Kidney epithelial cell (primary cell): ENCODE results near the gene ZNF619. TPM values are rescaled to one million over a fixed set of nuclear protein-coding genes. Genes with fewer than 3 reads are reported as not detected.

Experiments used
- DNase-seq: peaks from one replicate; pipeline ENCODE4 v3.0.0-alpha.2; 2010; ENCODE audit warnings: low read depth
- H3K27me3 ChIP-seq: 2 replicates; pipeline ENCODE4 v1.6.0; 2011; ENCODE audit warnings: low read length; ENCODE audit not compliant: control insufficient read depth, insufficient read depth
- H3K36me3 ChIP-seq: 2 replicates; pipeline ENCODE4 v1.5.1; 2011; ENCODE audit warnings: low read length; ENCODE audit not compliant: control insufficient read depth, insufficient read depth
- H3K4me3 ChIP-seq: 2 replicates; pipeline ENCODE4 v1.5.1; 2011; ENCODE audit warnings: low read depth, mild to moderate bottlenecking, control low read depth, low read length
- total RNA-seq: library from RNA; depleted of rRNA; stranded (reverse); fragments of >200 nt; gene quantifications from 2 replicates; pipeline ENCODE4 v1.2.3, GENCODE V29; 2015
- TF ChIP-seq, protein P1 (sequence below): IDR thresholded peaks from 2 replicates; pipeline ENCODE4 v1.5.1; 2011; ENCODE audit warnings: mild to moderate bottlenecking, moderate library complexity, low read length, control low read depth, inconsistent platforms; ENCODE audit not compliant: insufficient read depth, poor library complexity, severe bottlenecking

Gene ZNF619
- total RNA-seq, 1 donor from 2014 or later = 4.3 TPM

DNA sequence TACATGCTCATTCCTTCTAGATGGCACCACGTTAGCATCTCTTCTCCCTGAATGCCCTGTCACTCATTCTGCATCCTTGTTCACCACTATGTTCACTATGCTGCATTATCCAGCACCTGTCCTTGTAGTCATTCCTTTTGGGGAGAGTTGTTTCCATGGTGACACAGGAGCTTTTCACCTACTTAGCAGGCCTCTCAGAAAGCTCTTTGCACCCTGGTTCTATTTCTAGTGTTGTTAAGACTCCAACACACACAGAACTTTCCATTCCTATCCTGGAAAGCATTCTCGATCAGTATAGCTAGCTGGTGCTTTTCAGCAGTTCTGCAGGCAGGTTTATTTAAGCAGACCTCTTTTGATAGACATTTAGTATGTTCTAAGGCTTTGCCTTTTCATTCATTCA, 26.5 kb upstream of the ZNF619 start:
- Histone ChIP-seq H3K4me3 (no peak overlapping the region), H3K36me3 (no peaks in the 10 kb centered on the region), H3K27me3 (no peaks in the 10 kb centered on the region)
- TF ChIP-seq, protein P1, sequence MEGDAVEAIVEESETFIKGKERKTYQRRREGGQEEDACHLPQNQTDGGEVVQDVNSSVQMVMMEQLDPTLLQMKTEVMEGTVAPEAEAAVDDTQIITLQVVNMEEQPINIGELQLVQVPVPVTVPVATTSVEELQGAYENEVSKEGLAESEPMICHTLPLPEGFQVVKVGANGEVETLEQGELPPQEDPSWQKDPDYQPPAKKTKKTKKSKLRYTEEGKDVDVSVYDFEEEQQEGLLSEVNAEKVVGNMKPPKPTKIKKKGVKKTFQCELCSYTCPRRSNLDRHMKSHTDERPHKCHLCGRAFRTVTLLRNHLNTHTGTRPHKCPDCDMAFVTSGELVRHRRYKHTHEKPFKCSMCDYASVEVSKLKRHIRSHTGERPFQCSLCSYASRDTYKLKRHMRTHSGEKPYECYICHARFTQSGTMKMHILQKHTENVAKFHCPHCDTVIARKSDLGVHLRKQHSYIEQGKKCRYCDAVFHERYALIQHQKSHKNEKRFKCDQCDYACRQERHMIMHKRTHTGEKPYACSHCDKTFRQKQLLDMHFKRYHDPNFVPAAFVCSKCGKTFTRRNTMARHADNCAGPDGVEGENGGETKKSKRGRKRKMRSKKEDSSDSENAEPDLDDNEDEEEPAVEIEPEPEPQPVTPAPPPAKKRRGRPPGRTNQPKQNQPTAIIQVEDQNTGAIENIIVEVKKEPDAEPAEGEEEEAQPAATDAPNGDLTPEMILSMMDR = no peak
- DNase-seq = no peak

DNA sequence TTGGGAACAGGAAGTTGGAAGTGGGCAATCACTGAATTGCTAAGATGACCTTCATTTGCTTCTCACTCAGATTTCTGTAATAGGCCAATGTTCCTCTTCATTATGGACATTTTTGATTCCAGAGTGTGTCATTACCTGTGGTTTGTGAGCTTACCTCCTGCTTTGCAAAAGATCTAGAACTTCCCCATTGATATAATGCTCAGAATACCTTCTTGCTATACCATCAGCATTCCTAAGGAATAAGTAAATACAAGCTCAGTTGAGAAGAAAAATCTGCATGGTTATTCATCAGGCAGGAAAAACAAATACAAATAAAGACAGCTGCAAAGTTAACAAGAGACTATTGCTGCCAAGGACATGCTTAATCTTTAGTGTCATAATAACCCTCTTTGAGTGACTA, 25.4 kb upstream of the ZNF619 start:
- H3K36me3 ChIP-seq = no peaks in the 10 kb centered on the region
- no peak for DNase-seq
- TF ChIP-seq, protein P1 = no peak
- no peaks in the 10 kb centered on the region for H3K27me3 ChIP-seq
- no peak overlapping the region for H3K4me3 ChIP-seq

DNA sequence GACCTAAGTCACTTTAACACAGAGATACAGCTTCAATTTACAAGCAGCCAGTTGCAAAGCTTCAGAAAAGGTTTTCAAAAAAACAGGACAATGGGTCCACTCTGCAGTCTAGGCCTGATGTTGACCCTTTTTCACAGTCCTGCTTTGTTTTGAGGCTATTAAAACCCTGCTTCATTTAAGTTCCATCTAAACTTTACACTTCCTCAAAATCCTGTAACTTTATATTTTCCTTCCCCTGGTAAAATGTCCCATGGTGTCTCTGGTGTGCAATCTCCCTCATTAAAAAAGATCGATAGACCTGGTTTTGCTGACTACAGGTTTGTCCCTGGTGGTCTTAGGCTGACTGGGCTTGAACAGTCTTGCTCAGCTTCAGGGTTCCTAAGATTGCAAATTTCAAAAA, 24.9 kb upstream of the ZNF619 start:
- Histone ChIP-seq H3K36me3 (no peaks in the 10 kb centered on the region), H3K4me3 (peak overlapping the region; percentile 87), H3K27me3 (no peaks in the 10 kb centered on the region)
- DNase-seq = no peak
- TF ChIP-seq, protein P1 = no peak

DNA sequence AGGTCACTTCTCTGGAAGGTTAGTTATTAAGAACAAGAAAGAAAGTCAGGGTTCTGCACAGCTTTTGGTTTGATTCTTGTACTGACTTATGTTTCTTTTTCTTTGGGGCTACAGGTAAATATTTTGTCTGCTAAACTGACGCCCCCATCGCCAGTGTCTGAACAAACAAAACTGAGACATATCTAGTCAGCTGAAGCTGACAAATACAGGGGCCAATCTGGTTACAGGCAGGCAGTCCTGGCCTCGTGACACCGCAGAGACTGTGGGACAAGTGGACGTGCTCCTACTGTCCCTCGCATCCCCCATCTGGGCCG, 24.4 kb upstream of the ZNF619 start:
- no peak for DNase-seq
- TF ChIP-seq, protein P1 = no peak
- Histone ChIP-seq H3K4me3 (peak overlapping the region; percentile 87), H3K36me3 (no peaks in the 10 kb centered on the region), H3K27me3 (no peaks in the 10 kb centered on the region)

DNA sequence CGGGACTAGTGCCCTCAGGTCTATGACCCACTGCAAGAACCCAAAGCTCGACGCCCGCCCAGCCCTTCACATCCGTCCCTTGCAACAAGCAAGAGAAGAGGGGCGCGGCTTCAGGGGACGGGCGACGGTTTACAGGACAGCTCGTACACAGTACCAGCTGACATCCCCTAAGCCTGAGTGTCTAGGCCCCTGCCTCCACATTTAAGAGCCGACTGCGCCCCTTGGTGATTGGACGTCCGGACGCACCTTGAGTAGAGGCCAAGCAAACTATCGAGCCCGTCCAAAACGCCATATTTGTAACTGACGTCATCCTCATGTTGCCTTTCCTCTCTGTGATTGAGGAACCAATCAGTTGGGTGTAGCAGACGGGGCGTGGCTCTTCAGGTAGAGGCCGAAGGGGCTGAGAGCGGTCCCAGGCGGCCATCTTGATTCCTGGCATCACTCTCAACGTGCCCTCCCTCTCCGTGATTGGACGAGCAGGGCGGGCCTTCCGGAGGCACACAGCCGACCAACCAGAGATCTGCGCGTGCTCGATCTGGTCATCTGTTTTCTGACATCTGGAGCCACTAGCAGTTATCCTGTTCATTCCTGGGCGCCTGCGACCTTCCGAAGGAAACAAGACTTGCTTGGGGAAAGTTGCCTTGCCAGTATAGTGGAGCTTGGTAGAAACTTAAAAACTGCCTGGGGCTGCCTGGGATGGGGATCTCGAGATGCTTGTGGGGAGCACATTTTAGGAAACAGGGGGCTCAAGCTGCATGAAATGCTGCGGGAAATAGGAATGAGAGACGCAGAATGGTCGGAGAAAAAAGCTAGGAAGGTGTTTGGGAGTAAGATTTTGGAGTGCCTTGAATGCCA, 23.8 kb upstream of the ZNF619 start:
- no peaks in the 10 kb centered on the region for H3K36me3 ChIP-seq
- H3K4me3 ChIP-seq = peak overlapping the region; percentile 87
- DNase-seq = peak; percentile 96
- H3K27me3 ChIP-seq = no peaks in the 10 kb centered on the region
- TF ChIP-seq, protein P1 = no peak

DNA sequence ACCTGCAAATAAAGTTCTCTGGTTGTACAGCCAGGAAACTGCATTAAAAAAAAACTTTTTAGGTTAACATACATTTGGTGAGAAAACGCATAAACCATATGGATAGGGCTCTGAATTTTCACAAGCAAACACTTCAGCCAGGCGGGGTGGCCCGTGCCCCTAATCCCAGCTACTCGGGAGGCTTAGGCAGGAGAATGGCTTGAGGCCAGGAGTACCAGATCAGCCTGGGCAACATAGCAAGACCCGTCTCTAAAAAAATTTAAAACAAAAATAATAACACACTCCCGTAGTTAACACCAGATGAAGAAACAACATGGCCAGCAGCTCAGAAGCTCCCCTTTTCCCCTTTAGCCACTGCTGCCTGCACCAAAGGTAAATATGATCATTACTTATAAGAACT, 23.0 kb upstream of the ZNF619 start:
- H3K4me3 ChIP-seq = no peak overlapping the region
- DNase-seq = no peak
- H3K36me3 ChIP-seq = no peaks in the 10 kb centered on the region
- no peaks in the 10 kb centered on the region for H3K27me3 ChIP-seq
- TF ChIP-seq, protein P1 = no peak
